ENCODE results near the gene TOR1AIP2. TPM values are rescaled to one million over a fixed set of nuclear protein-coding genes. Genes with fewer than 3 reads are reported as not detected.

The TOR1AIP2 gene
- total and polyA plus RNA-seq, 2 of the 13 experiments (the other 11 are each of a cell fraction or from before 2014, with no cell fraction given): 35.2 to 65.8 TPM

DNA sequence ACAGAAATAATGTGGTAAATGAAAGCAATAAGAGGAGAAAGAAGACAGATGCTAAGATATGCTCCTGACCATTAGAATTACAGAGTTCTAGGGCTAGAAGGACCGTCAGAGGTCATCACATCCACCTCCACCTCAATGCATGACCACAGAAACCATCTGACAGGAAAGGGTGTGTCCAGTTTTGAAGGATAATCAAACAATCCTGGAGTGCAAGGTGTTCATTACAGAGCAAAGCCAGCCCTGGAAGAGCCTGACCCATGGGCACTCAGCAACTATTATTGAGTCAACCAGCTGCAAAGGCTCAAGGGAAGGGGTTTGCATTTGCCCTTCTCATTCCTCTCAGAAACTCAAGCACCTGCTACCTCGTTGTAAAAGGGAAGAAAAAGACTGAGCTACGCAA lies 46.4 kb downstream of the TOR1AIP2 start:
- Histone ChIP-seq H2AFZ (ENCODE audit: low read length) (no peak overlapping the region), H3K27me3 (ENCODE audit: control insufficient read depth in 1 of 2, insufficient read depth in 2 of 2, low read length in 2 of 2) (peaks cover 0 to 26% of the 10 kb centered on the region in 2 experiments; a peak in 3 of 5 replicates), H3K27ac (ENCODE audit: extremely low read length, insufficient read depth, low read length) (no peak overlapping the region), H4K20me1 (ENCODE audit: insufficient read depth, low read length) (no peaks in the 10 kb centered on the region), H3K79me2 (ENCODE audit: insufficient read depth, low read length) (no peaks in the 10 kb centered on the region), H3K9ac (ENCODE audit: insufficient read depth, low read depth, low read length) (no peak overlapping the region), H3K9me3 (ENCODE audit: low read length) (no peaks in the 10 kb centered on the region), H3K4me3 (replicated peaks in 1 of 3; ENCODE audit: insufficient read depth in 1 of 3, low read depth in 2 of 3, low read length in 3 of 3) (no peak overlapping the region), H3K4me2 (ENCODE audit: low read depth, low read length) (no peak overlapping the region), H3K36me3 (replicated peaks in 1 of 2; ENCODE audit: control insufficient read depth in 1 of 2, insufficient read depth in 2 of 2, low read length in 2 of 2) (no peaks in the 10 kb centered on the region), H3K4me1 (ENCODE audit: insufficient read depth, low read length) (no peaks in the 10 kb centered on the region)
- DNase-seq (ENCODE audit: low spot score) (no peak), ATAC-seq (no peak), FAIRE-seq (no peak)
- WGBS (ENCODE audit: low lambda C conversion rate): 32% methylated on average over 3 of the region's 3 CpGs
- no TSS peak for BruUV-seq (replicated peaks)
- intact Hi-C loops (cut with micrococcal nuclease; ENCODE audit: unreplicated experiment) (no loop called here), in situ Hi-C loops (cut with HindIII; ENCODE audit: extremely low pct_ligation_motif_present, low pct_unique_long_range_greater_than_20kb) (no loop called here)
- ChIA-PET POLR2A (no interaction called here), CTCF (ENCODE audit: low intra/inter-chr PET ratio, low total read pairs) (no interaction called here)
- TF ChIP-seq NFE2L2 (IDR thresholded peaks at IDR 0.05; ENCODE audit: low read length) (no peak), HNRNPH1 (optimal IDR thresholded peaks at IDR 0.05; ENCODE audit: low read depth, low read length) (no peak), ZNF546 (CRISPR knock-in tag; conservative IDR thresholded peaks at IDR 0.05) (no peak), FOXC1 (CRISPR knock-in tag; IDR thresholded peaks at IDR 0.05; ENCODE audit: borderline replicate concordance) (no peak), STAT5B (CRISPR knock-in tag; IDR thresholded peaks at IDR 0.05) (no peak), NFKB2 (CRISPR knock-in tag; IDR thresholded peaks at IDR 0.05; ENCODE audit: borderline replicate concordance) (no peak), ZNF746 (CRISPR knock-in tag; IDR thresholded peaks at IDR 0.05) (no peak), ZNF788 (CRISPR knock-in tag; IDR thresholded peaks at IDR 0.05; ENCODE audit: borderline replicate concordance) (no peak), ZNF556 (CRISPR knock-in tag; IDR thresholded peaks at IDR 0.05; ENCODE audit: borderline replicate concordance) (no peak), RARG (CRISPR knock-in tag; IDR thresholded peaks at IDR 0.05; ENCODE audit: low read depth) (no peak), ZNF777 (CRISPR knock-in tag; IDR thresholded peaks at IDR 0.05) (no peak), SUZ12 (IDR thresholded peaks at IDR 0.05; ENCODE audit: low read depth, low read length) (no peak)
- TF ChIP-seq, protein P1, sequence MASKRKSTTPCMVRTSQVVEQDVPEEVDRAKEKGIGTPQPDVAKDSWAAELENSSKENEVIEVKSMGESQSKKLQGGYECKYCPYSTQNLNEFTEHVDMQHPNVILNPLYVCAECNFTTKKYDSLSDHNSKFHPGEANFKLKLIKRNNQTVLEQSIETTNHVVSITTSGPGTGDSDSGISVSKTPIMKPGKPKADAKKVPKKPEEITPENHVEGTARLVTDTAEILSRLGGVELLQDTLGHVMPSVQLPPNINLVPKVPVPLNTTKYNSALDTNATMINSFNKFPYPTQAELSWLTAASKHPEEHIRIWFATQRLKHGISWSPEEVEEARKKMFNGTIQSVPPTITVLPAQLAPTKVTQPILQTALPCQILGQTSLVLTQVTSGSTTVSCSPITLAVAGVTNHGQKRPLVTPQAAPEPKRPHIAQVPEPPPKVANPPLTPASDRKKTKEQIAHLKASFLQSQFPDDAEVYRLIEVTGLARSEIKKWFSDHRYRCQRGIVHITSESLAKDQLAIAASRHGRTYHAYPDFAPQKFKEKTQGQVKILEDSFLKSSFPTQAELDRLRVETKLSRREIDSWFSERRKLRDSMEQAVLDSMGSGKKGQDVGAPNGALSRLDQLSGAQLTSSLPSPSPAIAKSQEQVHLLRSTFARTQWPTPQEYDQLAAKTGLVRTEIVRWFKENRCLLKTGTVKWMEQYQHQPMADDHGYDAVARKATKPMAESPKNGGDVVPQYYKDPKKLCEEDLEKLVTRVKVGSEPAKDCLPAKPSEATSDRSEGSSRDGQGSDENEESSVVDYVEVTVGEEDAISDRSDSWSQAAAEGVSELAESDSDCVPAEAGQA (IDR thresholded peaks at IDR 0.05; ENCODE audit: low read depth): no peak
- TF ChIP-seq, protein P1 (CRISPR knock-in tag; IDR thresholded peaks at IDR 0.05; ENCODE audit: borderline replicate concordance): no peak
- TF ChIP-seq, protein P2, sequence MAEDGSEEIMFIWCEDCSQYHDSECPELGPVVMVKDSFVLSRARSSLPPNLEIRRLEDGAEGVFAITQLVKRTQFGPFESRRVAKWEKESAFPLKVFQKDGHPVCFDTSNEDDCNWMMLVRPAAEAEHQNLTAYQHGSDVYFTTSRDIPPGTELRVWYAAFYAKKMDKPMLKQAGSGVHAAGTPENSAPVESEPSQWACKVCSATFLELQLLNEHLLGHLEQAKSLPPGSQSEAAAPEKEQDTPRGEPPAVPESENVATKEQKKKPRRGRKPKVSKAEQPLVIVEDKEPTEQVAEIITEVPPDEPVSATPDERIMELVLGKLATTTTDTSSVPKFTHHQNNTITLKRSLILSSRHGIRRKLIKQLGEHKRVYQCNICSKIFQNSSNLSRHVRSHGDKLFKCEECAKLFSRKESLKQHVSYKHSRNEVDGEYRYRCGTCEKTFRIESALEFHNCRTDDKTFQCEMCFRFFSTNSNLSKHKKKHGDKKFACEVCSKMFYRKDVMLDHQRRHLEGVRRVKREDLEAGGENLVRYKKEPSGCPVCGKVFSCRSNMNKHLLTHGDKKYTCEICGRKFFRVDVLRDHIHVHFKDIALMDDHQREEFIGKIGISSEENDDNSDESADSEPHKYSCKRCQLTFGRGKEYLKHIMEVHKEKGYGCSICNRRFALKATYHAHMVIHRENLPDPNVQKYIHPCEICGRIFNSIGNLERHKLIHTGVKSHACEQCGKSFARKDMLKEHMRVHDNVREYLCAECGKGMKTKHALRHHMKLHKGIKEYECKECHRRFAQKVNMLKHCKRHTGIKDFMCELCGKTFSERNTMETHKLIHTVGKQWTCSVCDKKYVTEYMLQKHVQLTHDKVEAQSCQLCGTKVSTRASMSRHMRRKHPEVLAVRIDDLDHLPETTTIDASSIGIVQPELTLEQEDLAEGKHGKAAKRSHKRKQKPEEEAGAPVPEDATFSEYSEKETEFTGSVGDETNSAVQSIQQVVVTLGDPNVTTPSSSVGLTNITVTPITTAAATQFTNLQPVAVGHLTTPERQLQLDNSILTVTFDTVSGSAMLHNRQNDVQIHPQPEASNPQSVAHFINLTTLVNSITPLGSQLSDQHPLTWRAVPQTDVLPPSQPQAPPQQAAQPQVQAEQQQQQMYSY (CRISPR knock-in tag; IDR thresholded peaks at IDR 0.05): no peak

Data from HepG2 (cell line).